H1 (cell line): ENCODE results near the gene SSTR4. TPM values are rescaled to one million over a fixed set of nuclear protein-coding genes. Genes with fewer than 3 reads are reported as not detected.

Source experiments
- CTCF ChIA-PET: fragments of 300-600 bp; sonication (Branson Sonifier 250); formaldehyde crosslinking; loops from one replicate; lab custom pipeline; 2021; ENCODE audit not compliant: partially characterized antibody; lab: Charles Lee
- POLR2A ChIA-PET: fragments of 300-600 bp; sonication (Branson Sonifier 250); formaldehyde crosslinking; loops from one replicate; lab custom pipeline; 2021; ENCODE audit warnings: inconsistent platforms; ENCODE audit not compliant: partially characterized antibody; lab: Charles Lee
- DNase-seq, 2 experiments: peaks; one replicate each; pipeline versions ENCODE4 v3.0.0 to v3.0.0-alpha.2; 2010 to 2022; ENCODE audit warnings: low spot score in 2 of 2, low read depth in 1 of 2, mixed read lengths in 1 of 2
- FAIRE-seq: peaks from 2 replicates; lab custom pipeline; 2011; peaks lifted over from hg19 to GRCh38; lab: Jason Lieb, UNC
- H2AFZ ChIP-seq: 2 replicates; pipeline ENCODE4 v1.8.1; 2012; ENCODE audit warnings: low read length, inconsistent platforms
- H2AK5ac ChIP-seq: 2 replicates; pipeline ENCODE4 v1.6.1; 2013; ENCODE audit warnings: low read depth, low read length
- H2BK120ac ChIP-seq: replicated peaks from 2 replicates; pipeline ENCODE3; 2013; ENCODE audit warnings: low read depth, low read length, inconsistent platforms
- H2BK12ac ChIP-seq: 2 replicates; pipeline ENCODE4 v1.6.1; 2013; ENCODE audit warnings: low read depth, low read length
- H2BK15ac ChIP-seq: 2 replicates; pipeline ENCODE4 v1.6.1; 2013; ENCODE audit warnings: low read length
- H2BK20ac ChIP-seq: 2 replicates; pipeline ENCODE4 v1.6.1; 2013; ENCODE audit warnings: low read length
- H2BK5ac ChIP-seq: 2 replicates; pipeline ENCODE4 v1.6.1; 2013; ENCODE audit warnings: low read depth, low read length
- H3K14ac ChIP-seq: 2 replicates; pipeline ENCODE4 v1.6.1; 2013; ENCODE audit warnings: inconsistent platforms; ENCODE audit not compliant: insufficient read length
- H3K18ac ChIP-seq: 2 replicates; pipeline ENCODE4 v1.6.1; 2013; ENCODE audit warnings: low read length; ENCODE audit errors: extremely low read depth
- H3K23ac ChIP-seq: 2 replicates; pipeline ENCODE4 v1.6.1; 2013; ENCODE audit warnings: inconsistent platforms; ENCODE audit not compliant: insufficient read length
- H3K23me2 ChIP-seq: 2 replicates; pipeline ENCODE4 v1.6.1; 2013; ENCODE audit warnings: low read depth, low read length
- H3K27ac ChIP-seq: 2 replicates; pipeline ENCODE4 v1.6.1; 2011; ENCODE audit warnings: low read depth, low read length, inconsistent platforms
- H3K27me3 ChIP-seq, 4 experiments: replicated peaks in 1 of 4; 1 replicate in 1 of 4; 2 replicates in 3 of 4; pipeline versions ENCODE4 v1.6.1 to v1.8.1; 2011 to 2013; ENCODE audit warnings: low read length in 3 of 4, mild to moderate bottlenecking in 3 of 4, inconsistent platforms in 2 of 4, mixed read lengths in 2 of 4, moderate library complexity in 1 of 4; ENCODE audit not compliant: control insufficient read depth in 3 of 4, insufficient read depth in 3 of 4; ENCODE audit errors: extremely low read depth in 1 of 4
- H3K36me3 ChIP-seq, 4 experiments: 2 replicates each; pipeline versions ENCODE4 v1.6.1 to v1.8.1; 2011 to 2013; ENCODE audit warnings: mild to moderate bottlenecking in 4 of 4, low read length in 3 of 4, moderate library complexity in 2 of 4, control low read depth in 1 of 4, inconsistent platforms in 1 of 4; ENCODE audit not compliant: insufficient read depth in 4 of 4, control insufficient read depth in 2 of 4
- H3K4ac ChIP-seq: replicated peaks from 2 replicates; pipeline ENCODE3; 2013; ENCODE audit warnings: low read length, low read depth, mixed read lengths, inconsistent platforms; ENCODE audit not compliant: insufficient read length
- H3K4me1 ChIP-seq, 4 experiments: replicated peaks in 1 of 4; 1 replicate in 1 of 4; 2 replicates in 3 of 4; pipeline versions ENCODE4 v1.6.1 to v1.8.1; 2011 to 2013; ENCODE audit warnings: low read length in 3 of 4, inconsistent platforms in 2 of 4, mixed read lengths in 1 of 4; ENCODE audit not compliant: insufficient read depth in 4 of 4, control insufficient read depth in 3 of 4
- H3K4me2 ChIP-seq, 2 experiments: 2 replicates each; pipeline versions ENCODE4 v1.6.1 to v1.8.1; 2011 to 2013; ENCODE audit warnings: low read depth in 2 of 2, low read length in 2 of 2, control low read depth in 1 of 2, inconsistent platforms in 1 of 2, mild to moderate bottlenecking in 1 of 2; ENCODE audit not compliant: insufficient read depth in 1 of 2
- H3K4me3 ChIP-seq, 4 experiments: fragments of 200-600, 300-600 bp in 1 of 4; sonication (generic), shearing (Covaris generic), sonication (Bioruptor Twin) in 1 of 4; 2 replicates each; pipeline versions ENCODE4 v1.5.1 to v1.8.1; 2011 to 2016; ENCODE audit warnings: low read length in 4 of 4, low read depth in 3 of 4, control low read depth in 2 of 4, inconsistent platforms in 2 of 4, mild to moderate bottlenecking in 2 of 4, mixed read lengths in 1 of 4, moderate library complexity in 1 of 4; ENCODE audit not compliant: insufficient read depth in 2 of 4; ENCODE audit errors: extremely low read depth in 1 of 4
- H3K56ac ChIP-seq: replicated peaks from 2 replicates; pipeline ENCODE3; 2013; ENCODE audit warnings: low read depth, mild to moderate bottlenecking, mixed read lengths, low read length, inconsistent platforms; ENCODE audit not compliant: insufficient read length
- H3K79me1 ChIP-seq: 2 replicates; pipeline ENCODE4 v1.6.1; 2013; ENCODE audit warnings: low read depth, low read length, control low read depth
- H3K79me2 ChIP-seq, 2 experiments: 2 replicates each; pipeline versions ENCODE4 v1.6.1 to v1.8.1; 2012 to 2013; ENCODE audit warnings: low read length in 2 of 2, mild to moderate bottlenecking in 2 of 2, inconsistent platforms in 1 of 2; ENCODE audit not compliant: insufficient read depth in 2 of 2, control insufficient read depth in 1 of 2
- H3K9ac ChIP-seq, 4 experiments: replicated peaks in 1 of 4; 1 replicate in 1 of 4; 2 replicates in 3 of 4; pipeline versions ENCODE4 v1.6.1 to v1.8.1; 2011 to 2013; ENCODE audit warnings: low read depth in 3 of 4, low read length in 3 of 4, control low read depth in 2 of 4, mild to moderate bottlenecking in 2 of 4, moderate library complexity in 2 of 4, inconsistent platforms in 1 of 4; ENCODE audit errors: extremely low read depth in 1 of 4
- H3K9me3 ChIP-seq, 2 experiments: 2 replicates each; pipeline versions ENCODE4 v1.6.1 to v1.8.1; 2012 to 2013; ENCODE audit warnings: mild to moderate bottlenecking in 2 of 2, moderate library complexity in 2 of 2, control low read depth in 1 of 2, inconsistent platforms in 1 of 2, low read depth in 1 of 2, low read length in 1 of 2, mixed read lengths in 1 of 2; ENCODE audit not compliant: insufficient read depth in 2 of 2
- H4K20me1 ChIP-seq, 2 experiments: replicated peaks in 1 of 2; 2 replicates each; pipeline versions ENCODE3 to v1.8.1; 2011 to 2013; ENCODE audit warnings: inconsistent platforms in 2 of 2, low read length in 2 of 2, mild to moderate bottlenecking in 1 of 2; ENCODE audit not compliant: insufficient read depth in 2 of 2, control insufficient read depth in 1 of 2
- H4K5ac ChIP-seq: 2 replicates; pipeline ENCODE4 v1.6.1; 2013; ENCODE audit warnings: low read length, low read depth, mixed read lengths, inconsistent platforms; ENCODE audit not compliant: insufficient read length
- H4K8ac ChIP-seq: 2 replicates; pipeline ENCODE4 v1.8.0; 2013; ENCODE audit warnings: mild to moderate bottlenecking, moderate library complexity, low read length, inconsistent platforms; ENCODE audit not compliant: insufficient read depth; ENCODE audit errors: extremely low read depth
- H4K91ac ChIP-seq: replicated peaks from 2 replicates; pipeline ENCODE3; 2013; ENCODE audit warnings: low read length, mixed read lengths, inconsistent platforms; ENCODE audit not compliant: insufficient read length
- BACH1 ChIP-seq: IDR thresholded peaks from 2 replicates; pipeline ENCODE4 v1.6.1; 2012; ENCODE audit warnings: low read length, improper control_type of control experiment
- CEBPB ChIP-seq: IDR thresholded peaks from 2 replicates; pipeline ENCODE4 v1.6.1; 2012; ENCODE audit warnings: low read depth, low read length
- FOSL1 ChIP-seq: IDR thresholded peaks from 2 replicates; pipeline ENCODE4 v1.6.1; 2011; ENCODE audit warnings: mild to moderate bottlenecking, low read depth, low read length, moderate library complexity; ENCODE audit not compliant: insufficient read depth
- HDAC2 ChIP-seq, 2 experiments: fragments of 300-600 bp in 1 of 2; sonication (generic) in 1 of 2; IDR thresholded peaks; 2 replicates each; pipeline ENCODE4 v1.6.1; 2011 to 2012; ENCODE audit warnings: low read depth in 2 of 2, low read length in 2 of 2, mild to moderate bottlenecking in 2 of 2, moderate library complexity in 2 of 2, borderline replicate concordance in 1 of 2, inconsistent platforms in 1 of 2
- HDAC6 ChIP-seq: IDR thresholded peaks from one replicate; pipeline ENCODE4 v1.7.1; 2012; ENCODE audit warnings: low read depth, mild to moderate bottlenecking, inconsistent platforms, low read length, moderate library complexity
- MAX ChIP-seq: IDR thresholded peaks from 2 replicates; pipeline ENCODE4 v1.6.1; 2012; ENCODE audit warnings: inconsistent platforms
- POU5F1 ChIP-seq: IDR thresholded peaks from 2 replicates; pipeline ENCODE4 v1.6.1; 2011; ENCODE audit warnings: low read depth, mild to moderate bottlenecking, low read length, moderate library complexity
- RBBP5 ChIP-seq: IDR thresholded peaks from 2 replicates; pipeline ENCODE4 v1.7.1; 2012; ENCODE audit warnings: low read depth, mild to moderate bottlenecking, inconsistent platforms, low read length, moderate library complexity, borderline replicate concordance
- RNF2 ChIP-seq: fragments of 200-900, 300-1000 bp; sonication (generic); IDR thresholded peaks from 2 replicates; pipeline ENCODE4 v1.7.1; 2016; ENCODE audit warnings: borderline replicate concordance, low read depth, mild to moderate bottlenecking, antibody characterized with exemption, low read length; ENCODE audit not compliant: poor library complexity, severe bottlenecking; ENCODE audit errors: missing control alignments
- RXRA ChIP-seq: IDR thresholded peaks from 2 replicates; pipeline ENCODE4 v1.6.1; 2011; ENCODE audit warnings: low read depth, mild to moderate bottlenecking, low read length, moderate library complexity; ENCODE audit not compliant: insufficient read depth
- SP2 ChIP-seq: IDR thresholded peaks from 2 replicates; pipeline ENCODE4 v1.6.1; 2012; ENCODE audit warnings: mild to moderate bottlenecking, low read length, inconsistent platforms
- TBP ChIP-seq: IDR thresholded peaks from 2 replicates; pipeline ENCODE4 v1.6.1; 2011; ENCODE audit warnings: low read depth, low read length, improper control_type of control experiment
- TCF12 ChIP-seq: IDR thresholded peaks from 2 replicates; pipeline ENCODE4 v1.6.1; 2011; ENCODE audit warnings: low read depth, mild to moderate bottlenecking, low read length
- TEAD4 ChIP-seq: IDR thresholded peaks from 2 replicates; pipeline ENCODE4 v1.6.1; 2012; ENCODE audit warnings: low read depth, low read length, inconsistent platforms, mixed read lengths
- WGBS, 2 experiments: shearing (Covaris generic) in 1 of 2; methylation state at CpG; one replicate each; pipeline versions ENCODE4 v1.1.6 to v1.1.7; 2013 to 2015; ENCODE audit warnings: low lambda C conversion rate in 2 of 2, mixed read lengths in 2 of 2, inconsistent platforms in 1 of 2, low coverage in 1 of 2, missing lambda C conversion rate in 1 of 2; ENCODE audit not compliant: insufficient replicate concordance in 2 of 2, insufficient coverage in 1 of 2, insufficient read length in 1 of 2; ENCODE audit errors: extremely low coverage in 1 of 2, missing lambda C conversion rate in 1 of 2; 5-methylcytosine and 5-hydroxymethylcytosine counted together
- polyA plus RNA-seq, 7 experiments: library from polyadenylated mRNA; depleted of rRNA in 3 of 7; stranded (reverse) in 5 of 7; unstranded in 2 of 7; fragments of >200 nt in 5 of 7; fragments of 200-250 nt in 2 of 7; gene quantifications; 1 replicate in 5 of 7; 2 replicates in 1 of 7; 4 replicates in 1 of 7; pipeline versions ENCODE4 v1.2.1 to v1.2.3, GENCODE V29; 2011 to 2013; ENCODE audit warnings: missing spikeins in 2 of 7, mixed read lengths in 2 of 7
- total RNA-seq: library from RNA; stranded (reverse); fragmentation: NEBNext Ultra II Directional; extraction: Animal tissue kit (Norgen Biotek cat#: 25700); gene quantifications from 2 replicates; pipeline ENCODE4 v1.2.1, GENCODE V29; 2021

Gene SSTR4
- total and polyA plus RNA-seq, 2 of the 8 experiments (the other 6 are each of a cell fraction or from before 2014, with no cell fraction given) = 0.05 TPM; not detected in 1

- ChIA-PET POLR2A (no interaction called here), CTCF (no interaction called here)
- Histone ChIP-seq H3K36me3 (no peaks in the 10 kb centered on the region), H3K4me3 (no peak overlapping the region), H4K8ac (no peak overlapping the region), H2BK12ac (no peak overlapping the region), H2AFZ (no peak overlapping the region), H3K23me2 (no peaks in the 10 kb centered on the region), H3K27me3 (no peaks in the 10 kb centered on the region), H3K79me2 (no peaks in the 10 kb centered on the region), H4K20me1 (no peaks in the 10 kb centered on the region), H3K23ac (no peak overlapping the region), H3K4me1 (peaks cover 0 to 9% (median 5%) of the 10 kb centered on the region in 4 experiments; a peak in 5 of 7 replicates), H3K9ac (no peak overlapping the region), H3K4me2 (no peak overlapping the region), H2BK20ac (no peak overlapping the region), H4K5ac (no peak overlapping the region), H3K27ac (no peak overlapping the region), H4K91ac (no peak overlapping the region), H3K9me3 (no peaks in the 10 kb centered on the region), H3K18ac (no peak overlapping the region), H2AK5ac (no peak overlapping the region), H3K14ac (no peak overlapping the region), H2BK15ac (no peak overlapping the region), H3K56ac (no peak overlapping the region), H3K79me1 (no peaks in the 10 kb centered on the region), H2BK5ac (no peak overlapping the region), H2BK120ac (no peak overlapping the region), H3K4ac (no peak overlapping the region)
- FAIRE-seq (no peak), DNase-seq (no peak)
- WGBS, 2 experiments = 91% methylated on average over 9 of the region's 9 CpGs; no CpG with 5 or more reads in 1 of the 2 experiments
- no peak for TF ChIP-seq MAX
- TF ChIP-seq BACH1 = no peak
- no peak for TF ChIP-seq SP2
- TF ChIP-seq TCF12 = no peak
- no peak for TF ChIP-seq RXRA
- TF ChIP-seq RBBP5 = no peak
- TF ChIP-seq RNF2 = no peak
- TF ChIP-seq HDAC2 (IDR thresholded peaks at IDR 0.05; ENCODE audit: borderline replicate concordance in 1 of 2, low read depth in 2 of 2, low read length in 2 of 2) = no peak
- no peak for TF ChIP-seq POU5F1
- no peak for TF ChIP-seq FOSL1
- no peak for TF ChIP-seq TBP
- TF ChIP-seq TEAD4 = no peak
- no peak for TF ChIP-seq CEBPB
- TF ChIP-seq HDAC6 = no peak
These were observed 52.6 kb downstream of the SSTR4 start for GRCh38 chr20:23087587-23088251.
